ENCODE results near the gene TNFAIP8L3. TPM values are rescaled to one million over a fixed set of nuclear protein-coding genes. Genes with fewer than 3 reads are reported as not detected.

TNFAIP8L3 gene
- total and polyA plus RNA-seq, 10 donors: 6.5 to 35.8 (median 20.8) TPM

DNA sequence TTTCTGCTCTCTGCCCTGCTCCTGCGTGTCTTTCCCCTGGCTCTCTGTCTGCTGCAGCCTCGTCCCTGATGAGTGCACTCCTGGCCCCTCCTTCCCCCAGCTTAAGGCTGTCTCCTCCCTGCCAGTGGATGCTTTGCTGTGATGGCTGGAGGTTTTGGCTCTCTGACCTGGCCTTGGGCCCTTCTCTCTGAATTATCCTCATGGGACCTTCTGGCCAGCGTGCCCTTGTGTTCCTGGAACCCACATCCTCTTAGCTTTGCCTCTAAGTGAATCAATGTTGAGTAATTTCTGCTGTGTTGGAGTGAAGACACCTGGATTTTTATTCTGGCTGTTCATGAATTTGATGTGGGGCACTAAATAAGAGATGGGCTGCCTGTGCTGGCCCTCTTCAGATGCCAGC, 9.8 kb upstream of the TNFAIP8L3 start:
- WGBS, 5 donors: 50 to 70% (median 58%) methylated on average over 3 of the region's 3 CpGs
- Histone ChIP-seq H3K4me1 (peaks cover 3 to 13% (median 8%) of the 10 kb centered on the region in 6 donors), H3K27ac (peak overlapping the region in 2 of 8 donors; percentile 21 to 45), H3K4me3 (no peak overlapping the region), H3K9me3 (no peaks in the 10 kb centered on the region), H3K36me3 (no peaks in the 10 kb centered on the region), H3K27me3 (replicated peaks in 1 of 7) (peaks cover 0 to 32% (median 0%) of the 10 kb centered on the region in 7 donors)
- TF ChIP-seq POLR2A (IDR thresholded peaks at IDR 0.05) (no peak), POLR2AphosphoS5 (IDR thresholded peaks at IDR 0.05) (peak in 2 of 3 donors; percentile 61 to 76)
- intact Hi-C loops (cut with DNase I; ENCODE audit: low total_unique reads): no loop called here
- no peak for DNase-seq

GRCh38 chr15:51103330-51103729, 8.6 kb upstream of the TNFAIP8L3 start:
- TF ChIP-seq POLR2AphosphoS5 (IDR thresholded peaks at IDR 0.05): no peak
- TF ChIP-seq POLR2A (IDR thresholded peaks at IDR 0.05): no peak
- TF ChIP-seq CTCF (IDR thresholded peaks at IDR 0.05 in 8 of 11, conservative IDR thresholded peaks at IDR 0.05 in 3 of 11): no peak
- 72 to 83% (median 75%) methylated on average over 1 of the region's 1 CpG for WGBS, 5 donors
- DNase-seq: no peak
- Histone ChIP-seq H3K4me1 (peaks cover 3 to 13% (median 8%) of the 10 kb centered on the region in 6 donors), H3K27ac (peak overlapping the region in 2 of 8 donors; percentile 36 to 45), H3K4me3 (no peak overlapping the region), H3K9me3 (no peaks in the 10 kb centered on the region), H3K27me3 (replicated peaks in 1 of 7) (peaks cover 0 to 39% (median 0%) of the 10 kb centered on the region in 7 donors), H3K36me3 (no peaks in the 10 kb centered on the region)
- intact Hi-C loops (cut with DNase I; ENCODE audit: low total_unique reads): no loop called here

DNA sequence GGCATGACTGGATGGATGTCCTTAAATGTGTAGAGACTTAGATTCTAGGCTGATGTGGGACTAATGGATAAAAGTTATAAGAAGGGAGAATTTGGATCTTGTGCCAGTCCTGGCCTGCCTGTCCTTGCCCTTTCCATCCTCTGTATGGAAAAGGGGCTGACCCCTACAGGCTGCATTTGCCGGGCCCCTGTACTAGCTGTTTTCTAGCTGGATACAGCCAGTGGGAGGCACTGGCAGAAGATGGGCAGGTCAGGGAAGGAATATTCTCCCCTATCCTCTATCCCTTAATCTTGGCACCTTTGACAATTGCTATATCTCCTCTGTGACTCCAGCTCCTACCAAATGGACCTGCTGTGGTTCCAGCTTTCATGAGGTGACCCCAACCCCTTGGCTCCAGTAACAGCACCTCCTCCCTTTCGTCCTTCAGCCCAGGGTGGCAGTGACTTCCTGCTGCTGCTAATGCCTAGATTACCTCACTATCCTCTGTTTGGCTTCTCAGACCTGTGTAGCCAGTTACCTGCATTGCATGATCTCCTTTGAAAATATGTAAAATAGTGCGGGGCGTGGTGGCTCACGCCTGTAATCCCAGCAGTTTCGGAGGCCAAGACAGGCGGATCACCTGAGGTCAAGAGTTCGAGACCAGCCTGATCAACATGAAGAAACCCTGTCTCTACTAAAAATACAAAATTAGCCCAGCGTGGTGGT, 6.2 kb upstream of the TNFAIP8L3 start:
- H3K27me3 ChIP-seq (replicated peaks in 1 of 7): peaks cover 0 to 61% (median 6%) of the 10 kb centered on the region in 7 donors
- no peak overlapping the region for H3K27ac ChIP-seq
- no peaks in the 10 kb centered on the region for H3K36me3 ChIP-seq
- WGBS, 5 donors: 80 to 86% (median 85%) methylated on average over 9 of the region's 9 CpGs
- intact Hi-C loops (cut with DNase I; ENCODE audit: low total_unique reads): no loop called here
- H3K9me3 ChIP-seq: no peaks in the 10 kb centered on the region
- TF ChIP-seq POLR2A (IDR thresholded peaks at IDR 0.05) (no peak), POLR2AphosphoS5 (IDR thresholded peaks at IDR 0.05) (no peak), CTCF (IDR thresholded peaks at IDR 0.05 in 8 of 11, conservative IDR thresholded peaks at IDR 0.05 in 3 of 11) (no peak)
- H3K4me1 ChIP-seq: peaks cover 10 to 31% (median 22%) of the 10 kb centered on the region in 6 donors
- DNase-seq: no peak
- H3K4me3 ChIP-seq: no peak overlapping the region

- intact Hi-C loops (cut with DNase I; ENCODE audit: low total_unique reads): no loop called here
- H3K27ac ChIP-seq: no peak overlapping the region
- no peak overlapping the region for H3K4me3 ChIP-seq
- H3K36me3 ChIP-seq: no peaks in the 10 kb centered on the region
- H3K4me1 ChIP-seq: peaks cover 5 to 40% (median 25%) of the 10 kb centered on the region in 6 donors
- TF ChIP-seq POLR2AphosphoS5 (IDR thresholded peaks at IDR 0.05) (no peak), POLR2A (IDR thresholded peaks at IDR 0.05) (no peak), CTCF (IDR thresholded peaks at IDR 0.05 in 8 of 11, conservative IDR thresholded peaks at IDR 0.05 in 3 of 11) (no peak)
- no peaks in the 10 kb centered on the region for H3K9me3 ChIP-seq
- H3K27me3 ChIP-seq (replicated peaks in 1 of 7): peaks cover 0 to 61% (median 11%) of the 10 kb centered on the region in 7 donors
- no peak for DNase-seq
Measured at GRCh38 chr15:51099185-51099584, 4.5 kb upstream of the TNFAIP8L3 start.
